SK-N-SH (cell line): ENCODE results near the gene PPP1R10. TPM values are rescaled to one million over a fixed set of nuclear protein-coding genes. Genes with fewer than 3 reads are reported as not detected.

Experiments used
- CTCF ChIA-PET: fragments of 300-600, 350-600 bp; formaldehyde crosslinking; extraction: SDS; loops from one replicate; lab custom pipeline; 2021; lab: Yijun Ruan, JAX
- POLR2A ChIA-PET: fragments of 350-600 bp; sonication (Branson Sonifier 250); formaldehyde crosslinking; extraction: SDS; loops from one replicate; lab custom pipeline; 2020; ENCODE audit warnings: antibody characterized with exemption, inconsistent platforms; lab: Yijun Ruan, JAX
- DNase-seq: peaks from one replicate; pipeline ENCODE4 v3.0.0; 2012
- H2AFZ ChIP-seq: fragments of 200-600 bp; sonication (generic); 2 replicates; pipeline ENCODE4 v1.8.1; 2016; ENCODE audit warnings: antibody characterized with exemption, mild to moderate bottlenecking, low read depth
- H3F3A ChIP-seq: fragments of 200-600 bp; sonication (generic); replicated peaks from 2 replicates; pipeline ENCODE3; 2016; ENCODE audit warnings: antibody characterized with exemption, mild to moderate bottlenecking; ENCODE audit not compliant: insufficient read depth
- H3K27ac ChIP-seq, 2 experiments: fragments of 200-500 bp in 1 of 2; fragments of 200-600 bp in 1 of 2; sonication (Bioruptor generic) in 1 of 2; sonication (generic), shearing (Covaris generic) in 1 of 2; 2 replicates each; pipeline versions ENCODE4 v1.5.1 to v1.6.1; 2014 to 2016; ENCODE audit warnings: low read depth in 2 of 2, inconsistent platforms in 1 of 2, low read length in 1 of 2, mild to moderate bottlenecking in 1 of 2, mixed read lengths in 1 of 2
- H3K27me3 ChIP-seq: fragments of 200-600 bp; sonication (generic), shearing (Covaris generic); 2 replicates; pipeline ENCODE4 v1.6.1; 2016; ENCODE audit warnings: mixed run types; ENCODE audit not compliant: insufficient read depth
- H3K36me3 ChIP-seq, 2 experiments: fragments of 200-500 bp in 1 of 2; fragments of 200-600 bp in 1 of 2; sonication (Bioruptor generic) in 1 of 2; sonication (generic) in 1 of 2; replicated peaks in 1 of 2; 2 replicates each; pipeline versions ENCODE3 to v1.5.1; 2014 to 2016; ENCODE audit warnings: low read length in 1 of 2, mild to moderate bottlenecking in 1 of 2; ENCODE audit not compliant: insufficient read depth in 2 of 2, control insufficient read depth in 1 of 2
- H3K4me1 ChIP-seq, 2 experiments: fragments of 200-500 bp in 1 of 2; fragments of 200-600 bp in 1 of 2; sonication (Bioruptor generic) in 1 of 2; sonication (generic), shearing (Covaris generic) in 1 of 2; 2 replicates each; pipeline versions ENCODE4 v1.5.1 to v1.6.1; 2014 to 2016; ENCODE audit warnings: low read depth in 1 of 2, low read length in 1 of 2, mixed run types in 1 of 2; ENCODE audit not compliant: insufficient read depth in 2 of 2, control insufficient read depth in 1 of 2
- H3K4me2 ChIP-seq: fragments of 200-600 bp; sonication (generic), shearing (Covaris generic); 2 replicates; pipeline ENCODE4 v1.6.1; 2017; ENCODE audit warnings: mixed run types
- H3K4me3 ChIP-seq, 2 experiments: fragments of 200-500 bp in 1 of 2; fragments of 200-600 bp in 1 of 2; sonication (Bioruptor generic) in 1 of 2; sonication (generic), shearing (Covaris generic) in 1 of 2; 2 replicates each; pipeline versions ENCODE4 v1.5.1 to v1.8.1; 2014 to 2016; ENCODE audit warnings: low read depth in 2 of 2, inconsistent platforms in 1 of 2, low read length in 1 of 2, mild to moderate bottlenecking in 1 of 2, mixed read lengths in 1 of 2, moderate library complexity in 1 of 2
- H3K79me2 ChIP-seq: fragments of 200-600 bp; sonication (generic); 2 replicates; pipeline ENCODE4 v1.8.1; 2017; ENCODE audit warnings: mild to moderate bottlenecking; ENCODE audit not compliant: insufficient read depth
- H3K9ac ChIP-seq: fragments of 200-600 bp; sonication (generic); 2 replicates; pipeline ENCODE4 v1.6.1; 2017; ENCODE audit warnings: mixed run types
- H3K9me2 ChIP-seq: fragments of 200-600 bp; sonication (generic); 2 replicates; pipeline ENCODE4 v1.6.1; 2017; ENCODE audit warnings: mixed run types
- H3K9me3 ChIP-seq: fragments of 200-600 bp; sonication (generic); 2 replicates; pipeline ENCODE4 v1.6.1; 2017; ENCODE audit warnings: mixed run types, mild to moderate bottlenecking, moderate library complexity
- H4K20me1 ChIP-seq: fragments of 200-600 bp; sonication (generic); 2 replicates; pipeline ENCODE4 v1.6.1; 2017; ENCODE audit warnings: mild to moderate bottlenecking, mixed run types; ENCODE audit not compliant: insufficient read depth
- CTCF ChIP-seq: fragments of 200-600 bp; sonication (generic); IDR thresholded peaks from 2 replicates; pipeline ENCODE4 v1.6.1; 2017; ENCODE audit warnings: antibody characterized with exemption, mild to moderate bottlenecking, moderate library complexity
- EZH2phosphoT487 ChIP-seq: fragments of 200-600 bp; sonication (generic); IDR thresholded peaks from 2 replicates; pipeline ENCODE4 v1.6.1; 2017; ENCODE audit warnings: low read depth, mixed run types, mild to moderate bottlenecking, antibody characterized with exemption, moderate library complexity, borderline replicate concordance
- GATA2 ChIP-seq: sonication (generic); formaldehyde crosslinking; IDR thresholded peaks from 2 replicates; pipeline ENCODE4 v1.5.0; 2020; ENCODE audit warnings: mild to moderate bottlenecking, missing genetic modification reagents
- MAX ChIP-seq: IDR thresholded peaks from 2 replicates; pipeline ENCODE4 v1.4.0; 2012; ENCODE audit warnings: low read depth
- MEF2A ChIP-seq: IDR thresholded peaks from 2 replicates; pipeline ENCODE4 v1.4.0; 2012; ENCODE audit warnings: low read depth, borderline replicate concordance
- MXI1 ChIP-seq: IDR thresholded peaks from 2 replicates; pipeline ENCODE4 v1.6.1; 2012; ENCODE audit warnings: mild to moderate bottlenecking, low read depth, low read length, improper control_type of control experiment
- NFIC ChIP-seq: IDR thresholded peaks from 2 replicates; pipeline ENCODE4 v1.4.0; 2012; ENCODE audit warnings: borderline replicate concordance
- PBX3 ChIP-seq: IDR thresholded peaks from 2 replicates; pipeline ENCODE4; 2012
- RAD21 ChIP-seq: IDR thresholded peaks from 2 replicates; pipeline ENCODE4 v1.6.1; 2012; ENCODE audit warnings: mild to moderate bottlenecking, low read length
- REST ChIP-seq: IDR thresholded peaks from 2 replicates; pipeline ENCODE4 v1.6.1; 2012; ENCODE audit warnings: mild to moderate bottlenecking, low read depth, low read length, moderate library complexity
- TEAD4 ChIP-seq: IDR thresholded peaks from 2 replicates; pipeline ENCODE4 v1.4.0; 2012; ENCODE audit warnings: mild to moderate bottlenecking, borderline replicate concordance; ENCODE audit not compliant: insufficient read depth
- WGBS: methylation state at CpG from one replicate; pipeline ENCODE4 v1.1.6; 2017; ENCODE audit warnings: low lambda C conversion rate; 5-methylcytosine and 5-hydroxymethylcytosine counted together
- polyA plus RNA-seq, 3 experiments: library from polyadenylated mRNA; depleted of rRNA; stranded (reverse); fragments of >200 nt; gene quantifications; 2 replicates each; pipeline ENCODE4 v1.2.3, GENCODE V29; 2012

PPP1R10 gene
- polyA plus RNA-seq, 1 of the 3 experiments (the other 2 are of a cell fraction): 16.8 TPM

GRCh38 chr6:30564114-30564513 is 52.9 kb downstream of the PPP1R10 start:
- Histone ChIP-seq H3K4me3 (no peak overlapping the region), H3K9me2 (no peaks in the 10 kb centered on the region)
- 96% methylated on average over 1 of the region's 1 CpG for WGBS

More at GRCh38 chr6:30564114-30564513, 52.9 kb downstream of the PPP1R10 start:
- H3K27me3 ChIP-seq: no peaks in the 10 kb centered on the region
- POLR2A ChIA-PET: no interaction called here
- peaks cover 15% of the 10 kb centered on the region for H3K79me2 ChIP-seq
- H3K27ac ChIP-seq: no peak overlapping the region
- peaks cover 0 to 2% of the 10 kb centered on the region in 2 experiments; a peak in 1 of 4 replicates for H3K4me1 ChIP-seq
- no peak overlapping the region for H3K9ac ChIP-seq
- H4K20me1 ChIP-seq: no peaks in the 10 kb centered on the region
- H2AFZ ChIP-seq: no peak overlapping the region
- no peak overlapping the region for H3K4me2 ChIP-seq
- H3K36me3 ChIP-seq: peaks cover 19 to 30% of the 10 kb centered on the region in 2 experiments
- H3F3A ChIP-seq: peaks cover 16% of the 10 kb centered on the region
- no peak for DNase-seq
- CTCF ChIA-PET: interaction anchor here (1.1 to 1.4 kb wide), 4 partner anchors 19 to 109 kb away, joined by 3 to 4 read pairs (median 3); partner anchors contain the start of gene DHX16
- TF ChIP-seq REST: no peak
- TF ChIP-seq CTCF: no peak
- TF ChIP-seq EZH2phosphoT487: no peak
- TF ChIP-seq PBX3: no peak
- TF ChIP-seq MAX: no peak
- TF ChIP-seq TEAD4: no peak
- TF ChIP-seq MEF2A: no peak
- TF ChIP-seq RAD21: no peak
- TF ChIP-seq NFIC: no peak
- no peak for TF ChIP-seq GATA2 (CRISPR knock-in tag)
- TF ChIP-seq MXI1: no peak
- H3K9me3 ChIP-seq: no peaks in the 10 kb centered on the region
